Panc1 (cell line): ENCODE results near the gene PPP1R9A.

ENCODE experiments used
- CTCF ChIP-seq: fragments of 450-650 bp; IDR thresholded peaks from 2 replicates; pipeline ENCODE4 v1.5.1; 2017; ENCODE audit warnings: mild to moderate bottlenecking
- POLR2AphosphoS5 ChIP-seq: IDR thresholded peaks from 2 replicates; pipeline ENCODE4 v1.6.1; 2012; ENCODE audit warnings: mild to moderate bottlenecking, low read depth, low read length, moderate library complexity
- REST ChIP-seq, 2 experiments: IDR thresholded peaks; 2 replicates each; pipeline ENCODE4 v1.6.1; 2011 to 2012; ENCODE audit warnings: low read depth in 2 of 2, control low read depth in 1 of 2, low read length in 1 of 2, mild to moderate bottlenecking in 1 of 2, moderate library complexity in 1 of 2; ENCODE audit not compliant: insufficient read depth in 1 of 2
- SIN3A ChIP-seq: IDR thresholded peaks from 2 replicates; pipeline ENCODE4 v1.6.1; 2012; ENCODE audit warnings: low read depth, mild to moderate bottlenecking, low read length, moderate library complexity, borderline replicate concordance; ENCODE audit not compliant: insufficient read depth

- TF ChIP-seq CTCF (no peak), POLR2AphosphoS5 (no peak), SIN3A (no peak), REST (IDR thresholded peaks at IDR 0.05; ENCODE audit: insufficient read depth in 1 of 2, low read depth in 2 of 2, low read length in 1 of 2) (no peak)
Observed at GRCh38 chr7:95219721-95220120, 312.3 kb downstream of the PPP1R9A start.
